SK-N-SH (cell line): ENCODE measurements around the gene USP46.

Experiments used
- NRF1 ChIP-seq: IDR thresholded peaks from 2 replicates; pipeline ENCODE4 v1.6.1; 2012; ENCODE audit warnings: low read depth, mild to moderate bottlenecking, low read length
- RXRA ChIP-seq: IDR thresholded peaks from 2 replicates; pipeline ENCODE4 v1.4.0; 2012; ENCODE audit warnings: low read depth, mild to moderate bottlenecking, borderline replicate concordance
- TF ChIP-seq, protein P1 (sequence below): IDR thresholded peaks from 2 replicates; pipeline ENCODE4 v1.6.1; 2012; ENCODE audit warnings: mild to moderate bottlenecking, low read depth, low read length, moderate library complexity
- TF ChIP-seq, protein P2 (sequence below): fragments of 200-600 bp; sonication (generic); IDR thresholded peaks from 2 replicates; pipeline ENCODE4 v1.6.1; 2017; ENCODE audit warnings: antibody characterized with exemption, mild to moderate bottlenecking, moderate library complexity

DNA sequence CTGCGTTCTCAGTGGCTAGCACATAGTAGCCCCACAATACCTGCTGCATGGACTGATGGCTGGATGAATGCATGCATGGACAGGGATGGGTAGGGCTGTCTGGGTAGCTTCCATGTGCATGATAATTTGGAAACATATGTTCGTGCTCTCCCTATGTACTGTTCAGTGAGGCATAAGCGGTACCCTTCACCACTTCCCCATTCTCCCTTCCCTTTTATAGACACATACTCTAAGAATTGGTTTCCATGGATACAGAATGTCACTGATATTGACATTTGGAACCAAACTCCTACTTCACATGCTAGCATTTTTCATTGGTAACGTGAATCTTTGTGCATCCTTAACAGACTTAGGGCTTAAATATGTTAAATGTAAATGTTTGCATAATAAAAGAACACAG is 20.4 kb downstream of the USP46 start:
- TF ChIP-seq, protein P1, sequence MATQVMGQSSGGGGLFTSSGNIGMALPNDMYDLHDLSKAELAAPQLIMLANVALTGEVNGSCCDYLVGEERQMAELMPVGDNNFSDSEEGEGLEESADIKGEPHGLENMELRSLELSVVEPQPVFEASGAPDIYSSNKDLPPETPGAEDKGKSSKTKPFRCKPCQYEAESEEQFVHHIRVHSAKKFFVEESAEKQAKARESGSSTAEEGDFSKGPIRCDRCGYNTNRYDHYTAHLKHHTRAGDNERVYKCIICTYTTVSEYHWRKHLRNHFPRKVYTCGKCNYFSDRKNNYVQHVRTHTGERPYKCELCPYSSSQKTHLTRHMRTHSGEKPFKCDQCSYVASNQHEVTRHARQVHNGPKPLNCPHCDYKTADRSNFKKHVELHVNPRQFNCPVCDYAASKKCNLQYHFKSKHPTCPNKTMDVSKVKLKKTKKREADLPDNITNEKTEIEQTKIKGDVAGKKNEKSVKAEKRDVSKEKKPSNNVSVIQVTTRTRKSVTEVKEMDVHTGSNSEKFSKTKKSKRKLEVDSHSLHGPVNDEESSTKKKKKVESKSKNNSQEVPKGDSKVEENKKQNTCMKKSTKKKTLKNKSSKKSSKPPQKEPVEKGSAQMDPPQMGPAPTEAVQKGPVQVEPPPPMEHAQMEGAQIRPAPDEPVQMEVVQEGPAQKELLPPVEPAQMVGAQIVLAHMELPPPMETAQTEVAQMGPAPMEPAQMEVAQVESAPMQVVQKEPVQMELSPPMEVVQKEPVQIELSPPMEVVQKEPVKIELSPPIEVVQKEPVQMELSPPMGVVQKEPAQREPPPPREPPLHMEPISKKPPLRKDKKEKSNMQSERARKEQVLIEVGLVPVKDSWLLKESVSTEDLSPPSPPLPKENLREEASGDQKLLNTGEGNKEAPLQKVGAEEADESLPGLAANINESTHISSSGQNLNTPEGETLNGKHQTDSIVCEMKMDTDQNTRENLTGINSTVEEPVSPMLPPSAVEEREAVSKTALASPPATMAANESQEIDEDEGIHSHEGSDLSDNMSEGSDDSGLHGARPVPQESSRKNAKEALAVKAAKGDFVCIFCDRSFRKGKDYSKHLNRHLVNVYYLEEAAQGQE = no peak
- TF ChIP-seq, protein P2, sequence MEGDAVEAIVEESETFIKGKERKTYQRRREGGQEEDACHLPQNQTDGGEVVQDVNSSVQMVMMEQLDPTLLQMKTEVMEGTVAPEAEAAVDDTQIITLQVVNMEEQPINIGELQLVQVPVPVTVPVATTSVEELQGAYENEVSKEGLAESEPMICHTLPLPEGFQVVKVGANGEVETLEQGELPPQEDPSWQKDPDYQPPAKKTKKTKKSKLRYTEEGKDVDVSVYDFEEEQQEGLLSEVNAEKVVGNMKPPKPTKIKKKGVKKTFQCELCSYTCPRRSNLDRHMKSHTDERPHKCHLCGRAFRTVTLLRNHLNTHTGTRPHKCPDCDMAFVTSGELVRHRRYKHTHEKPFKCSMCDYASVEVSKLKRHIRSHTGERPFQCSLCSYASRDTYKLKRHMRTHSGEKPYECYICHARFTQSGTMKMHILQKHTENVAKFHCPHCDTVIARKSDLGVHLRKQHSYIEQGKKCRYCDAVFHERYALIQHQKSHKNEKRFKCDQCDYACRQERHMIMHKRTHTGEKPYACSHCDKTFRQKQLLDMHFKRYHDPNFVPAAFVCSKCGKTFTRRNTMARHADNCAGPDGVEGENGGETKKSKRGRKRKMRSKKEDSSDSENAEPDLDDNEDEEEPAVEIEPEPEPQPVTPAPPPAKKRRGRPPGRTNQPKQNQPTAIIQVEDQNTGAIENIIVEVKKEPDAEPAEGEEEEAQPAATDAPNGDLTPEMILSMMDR = no peak
- TF ChIP-seq RXRA = no peak
- TF ChIP-seq NRF1 = no peak
